ENCODE data around the gene TAF4.

TAF4 gene

GRCh38 chr20:62055106-62055861 is 10.4 kb downstream of the TAF4 start:
- no peak for DNase-seq

- DNase-seq: no peak
Measured at GRCh38 chr20:62054451-62054953, 11.2 kb downstream of the TAF4 start.

- DNase-seq: no peak
Measured at GRCh38 chr20:62053465-62054196, 12.1 kb downstream of the TAF4 start.

GRCh38 chr20:62052842-62053464 is 12.7 kb downstream of the TAF4 start:
- DNase-seq: no peak

- DNase-seq: no peak
Measured at GRCh38 chr20:62052336-62052841, 13.3 kb downstream of the TAF4 start.

GRCh38 chr20:62051546-62052255 is 14.0 kb downstream of the TAF4 start:
- no peak for DNase-seq

- no peak for DNase-seq
Measured at GRCh38 chr20:62051144-62051543, 14.5 kb downstream of the TAF4 start.

GRCh38 chr20:62050166-62051120 is 15.2 kb downstream of the TAF4 start:
- no peak for DNase-seq

GRCh38 chr20:62049342-62050165 is 16.1 kb downstream of the TAF4 start:
- no peak for DNase-seq

GRCh38 chr20:62048821-62049291 is 16.8 kb downstream of the TAF4 start:
- DNase-seq: no peak

- no peak for DNase-seq
Measured at GRCh38 chr20:62048346-62048761, 17.3 kb downstream of the TAF4 start.

- DNase-seq: no peak
Measured at GRCh38 chr20:62047666-62048345, 17.9 kb downstream of the TAF4 start.

GRCh38 chr20:62046431-62046830 is 19.2 kb downstream of the TAF4 start:
- no peak for DNase-seq

- DNase-seq: no peak
Measured at GRCh38 chr20:62045529-62046285, 20.0 kb downstream of the TAF4 start.

- no peak for DNase-seq
Measured at GRCh38 chr20:62045118-62045517, 20.6 kb downstream of the TAF4 start.

GRCh38 chr20:62044631-62045030 is 21.1 kb downstream of the TAF4 start:
- DNase-seq: no peak

GRCh38 chr20:62043131-62043914 is 22.4 kb downstream of the TAF4 start:
- DNase-seq: no peak
